Fibroblast of pulmonary artery (primary cell): ENCODE results near the gene TMEM218.
"Not testable (repeated sequence)": the region's sequence is repeated elsewhere in the genome, so short reads cannot be mapped to it uniquely, and the experiment has no call there.

Source experiments
- DNase-seq: peaks from one replicate; pipeline ENCODE4 v3.0.0-alpha.2; 2010; ENCODE audit warnings: low read depth
- H3K4me3 ChIP-seq: replicated peaks from 2 replicates; pipeline ENCODE4 v1.5.1; 2011; ENCODE audit warnings: low read depth, mild to moderate bottlenecking, control low read depth, low read length, moderate library complexity
- CTCF ChIP-seq: IDR thresholded peaks from 2 replicates; pipeline ENCODE4 v1.5.1; 2011; ENCODE audit warnings: mild to moderate bottlenecking, control low read depth, low read length, inconsistent platforms; ENCODE audit errors: missing control alignments

TMEM218 gene

DNA sequence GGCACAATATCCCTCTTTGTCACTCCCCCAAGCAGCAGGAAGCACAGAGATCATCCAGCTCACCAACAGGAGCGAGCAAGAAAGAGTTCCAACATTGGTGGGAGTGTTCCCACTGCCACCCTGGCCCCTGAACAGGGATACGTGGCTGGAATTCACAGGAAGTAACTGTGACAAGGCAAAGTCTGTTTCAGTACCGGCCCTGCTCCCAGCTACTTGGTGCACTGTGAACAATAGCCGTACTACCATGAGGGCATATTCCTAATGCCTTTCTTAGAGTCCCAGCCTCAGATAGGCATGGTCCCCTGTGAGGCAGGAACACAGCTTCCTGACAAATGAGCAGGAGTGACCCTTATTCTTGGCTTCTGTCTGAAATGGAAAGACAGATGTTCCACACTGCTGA lies 50.1 kb downstream of the TMEM218 start:
- TF ChIP-seq CTCF = no peak
- no peak for DNase-seq
- H3K4me3 ChIP-seq = no peak overlapping the region

GRCh38 chr11:125057693-125058016 lies 53.8 kb downstream of the TMEM218 start:
- no peak overlapping the region for H3K4me3 ChIP-seq
- TF ChIP-seq CTCF = no peak
- no peak for DNase-seq

DNA sequence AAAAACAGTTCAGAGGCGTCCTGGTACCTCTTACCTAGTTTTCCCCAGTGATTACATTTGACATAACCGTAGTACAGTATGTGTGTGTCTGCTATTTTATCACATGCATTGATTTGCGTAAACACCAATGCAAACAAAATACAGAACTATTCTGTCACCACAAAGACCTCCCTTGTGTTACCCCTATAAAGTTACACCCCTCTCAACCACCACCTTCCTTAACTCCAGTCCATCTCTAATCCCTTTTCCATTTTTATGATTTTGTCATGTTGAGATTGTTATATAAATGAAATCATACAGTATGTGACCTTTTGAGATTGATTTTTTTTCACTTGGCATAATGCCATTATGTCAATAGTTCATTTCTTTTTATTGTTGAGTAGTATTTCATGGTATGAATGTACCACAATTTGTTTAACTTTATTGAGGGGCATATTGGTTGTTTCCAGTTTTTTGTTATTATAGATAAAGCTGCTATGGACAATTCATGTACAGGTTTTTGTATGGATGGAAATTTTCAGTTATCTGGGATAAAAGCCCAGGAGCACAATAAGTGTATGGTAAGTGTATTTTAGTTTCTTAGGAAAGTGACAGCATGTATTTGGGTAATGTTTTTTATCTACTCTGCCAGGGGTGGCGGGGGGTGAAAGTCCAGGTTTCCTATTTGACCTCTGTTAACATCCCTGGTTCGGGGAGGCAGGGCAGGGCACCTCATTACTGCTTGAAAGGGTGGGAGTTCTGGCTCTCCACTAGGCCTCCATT lies 54.3 kb downstream of the TMEM218 start:
- no peak overlapping the region for H3K4me3 ChIP-seq
- no peak for TF ChIP-seq CTCF
- no peak for DNase-seq

- not testable (repeated sequence) for DNase-seq, H3K4me3 ChIP-seq
Observed at GRCh38 chr11:125056111-125056510, 55.3 kb downstream of the TMEM218 start.

DNA sequence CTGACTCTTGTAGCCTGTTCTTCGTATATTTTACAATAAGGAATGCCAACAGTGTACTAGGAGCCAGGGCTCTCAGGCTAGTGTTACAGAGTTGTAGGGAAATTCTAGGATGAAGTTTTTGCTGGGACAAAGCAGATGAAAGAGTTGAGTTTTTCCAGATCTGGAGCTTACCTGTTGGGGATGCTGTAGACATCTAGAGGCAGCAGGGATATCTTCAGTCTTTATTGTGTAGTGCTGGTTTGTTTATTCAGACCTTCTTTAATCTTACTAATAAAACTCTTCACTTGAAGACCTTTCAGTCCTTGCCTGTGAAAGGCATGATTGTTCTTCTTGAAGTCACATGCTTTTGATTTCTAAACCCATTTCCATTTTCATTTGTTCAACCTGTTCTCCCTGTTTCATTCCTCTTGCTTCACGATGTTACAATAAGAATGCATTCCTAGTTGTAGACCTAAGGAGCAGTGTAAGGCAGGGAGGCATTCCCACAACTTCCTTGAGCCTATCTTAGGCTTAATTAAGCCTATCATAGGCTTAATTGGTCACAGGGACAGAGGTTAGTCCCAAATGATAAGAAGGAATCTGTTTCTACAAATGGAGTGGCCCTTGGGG lies 56.2 kb downstream of the TMEM218 start:
- no peak for TF ChIP-seq CTCF
- no peak overlapping the region for H3K4me3 ChIP-seq
- no peak for DNase-seq

DNA sequence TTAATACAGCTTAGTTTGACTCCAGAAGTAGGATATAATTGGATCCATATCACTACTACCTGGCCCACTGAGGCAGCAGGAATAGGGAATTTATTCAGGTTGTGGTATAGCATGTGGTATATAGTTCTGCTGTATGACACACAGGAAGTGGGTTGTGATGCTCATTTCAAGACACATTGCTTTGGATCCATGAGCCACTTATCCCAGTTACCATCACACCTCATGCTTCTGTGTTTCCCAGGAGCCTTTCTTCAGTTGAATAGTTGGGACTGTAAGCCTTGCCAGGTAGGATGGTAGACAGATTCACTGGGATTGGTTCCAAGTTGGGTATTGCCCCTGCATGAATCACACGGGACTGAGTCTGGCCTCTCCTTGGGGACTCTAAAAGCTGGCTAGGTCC lies 58.3 kb downstream of the TMEM218 start:
- TF ChIP-seq CTCF = no peak

DNA sequence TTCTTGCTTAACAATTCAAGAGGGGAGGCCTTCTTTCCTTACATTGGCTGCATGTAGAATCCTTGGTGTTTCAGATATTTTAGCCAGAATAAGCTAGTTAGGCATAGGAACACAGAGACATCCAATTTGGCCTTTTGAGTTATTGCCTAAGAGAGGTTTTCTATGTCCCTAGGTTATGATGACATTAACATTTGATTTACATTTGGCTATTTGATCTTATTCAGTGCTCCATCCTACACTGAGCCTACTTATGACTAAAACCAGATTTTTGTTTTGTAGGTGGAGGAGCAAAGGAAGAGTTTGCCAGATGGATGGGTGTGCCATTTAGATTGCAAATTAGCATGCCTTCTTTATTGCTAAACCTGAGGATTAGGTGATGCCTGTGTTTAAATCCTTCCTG lies 59.4 kb downstream of the TMEM218 start:
- H3K4me3 ChIP-seq = no peak overlapping the region
- TF ChIP-seq CTCF = no peak
- no peak for DNase-seq

More for the DNA sequence above, 58.3 kb downstream of the TMEM218 start:
- H3K4me3 ChIP-seq = no peak overlapping the region
- DNase-seq = no peak
